ENCODE results near the gene SETD1B.

SETD1B gene

GRCh38 chr12:121795034-121795968 lies 8.5 kb upstream of the SETD1B start:
- DNase-seq (ENCODE audit: low read depth in 2 of 3, low spot score in 1 of 3), result peak in 2 of 3 donors; percentile 76 to 88

GRCh38 chr12:121796855-121797751 lies 6.7 kb upstream of the SETD1B start:
- DNase-seq (ENCODE audit: low read depth in 2 of 3, low spot score in 1 of 3), result no peak

- no peak for DNase-seq (ENCODE audit: low read depth in 2 of 3, low spot score in 1 of 3)
Measured at GRCh38 chr12:121797937-121798786, 5.6 kb upstream of the SETD1B start.

GRCh38 chr12:121798787-121799155 lies 5.0 kb upstream of the SETD1B start:
- DNase-seq (ENCODE audit: low read depth in 2 of 3, low spot score in 1 of 3), result no peak

- no peak for DNase-seq (ENCODE audit: low read depth in 2 of 3, low spot score in 1 of 3)
Measured at GRCh38 chr12:121799156-121799841, 4.5 kb upstream of the SETD1B start.

GRCh38 chr12:121799842-121800693 lies 3.7 kb upstream of the SETD1B start:
- DNase-seq (ENCODE audit: low read depth in 2 of 3, low spot score in 1 of 3), result peak in 2 of 3 donors; percentile 65 to 78

GRCh38 chr12:121800694-121801594 lies 2.9 kb upstream of the SETD1B start:
- peak in 1 of 3 donors; percentile 52 for DNase-seq (ENCODE audit: low read depth in 2 of 3, low spot score in 1 of 3)

GRCh38 chr12:121801595-121802484 lies 2.0 kb upstream of the SETD1B start:
- DNase-seq (ENCODE audit: low read depth in 2 of 3, low spot score in 1 of 3), result no peak

GRCh38 chr12:121802485-121802842 lies 1.3 kb upstream of the SETD1B start:
- DNase-seq (ENCODE audit: low read depth in 2 of 3, low spot score in 1 of 3), result no peak

- peak; percentile 82 to 86 (median 84) for DNase-seq (ENCODE audit: low read depth in 2 of 3, low spot score in 1 of 3)
Measured at GRCh38 chr12:121802843-121803698, 738 bp upstream of the SETD1B start.

GRCh38 chr12:121804417-121805111 lies 755 bp downstream of the SETD1B start:
- no peak for DNase-seq (ENCODE audit: low read depth in 2 of 3, low spot score in 1 of 3)

GRCh38 chr12:121805171-121806008 lies 1.6 kb downstream of the SETD1B start:
- no peak for DNase-seq (ENCODE audit: low read depth in 2 of 3, low spot score in 1 of 3)

- no peak for DNase-seq (ENCODE audit: low read depth in 2 of 3, low spot score in 1 of 3)
Measured at GRCh38 chr12:121806009-121806545, 2.3 kb downstream of the SETD1B start.

GRCh38 chr12:121806546-121807423 lies 3.0 kb downstream of the SETD1B start:
- DNase-seq (ENCODE audit: low read depth in 2 of 3, low spot score in 1 of 3), result no peak
